DOHH2 (cell line): ENCODE measurements around the gene STEAP3.

ENCODE experiments used
- CTCF ChIP-seq: fragments of 200-600 bp; sonication (generic); IDR thresholded peaks from one replicate; pipeline ENCODE4 v1.5.1; 2014; ENCODE audit warnings: antibody characterized with exemption, mild to moderate bottlenecking, low read depth, low read length; ENCODE audit not compliant: poor library complexity, severe bottlenecking
- EZH2phosphoT487 ChIP-seq: fragments of 200-600 bp; sonication (generic); IDR thresholded peaks from 2 replicates; pipeline ENCODE4 v1.6.1; 2017; ENCODE audit warnings: borderline replicate concordance, mild to moderate bottlenecking, antibody characterized with exemption, low read length, moderate library complexity, mixed read lengths

DNA sequence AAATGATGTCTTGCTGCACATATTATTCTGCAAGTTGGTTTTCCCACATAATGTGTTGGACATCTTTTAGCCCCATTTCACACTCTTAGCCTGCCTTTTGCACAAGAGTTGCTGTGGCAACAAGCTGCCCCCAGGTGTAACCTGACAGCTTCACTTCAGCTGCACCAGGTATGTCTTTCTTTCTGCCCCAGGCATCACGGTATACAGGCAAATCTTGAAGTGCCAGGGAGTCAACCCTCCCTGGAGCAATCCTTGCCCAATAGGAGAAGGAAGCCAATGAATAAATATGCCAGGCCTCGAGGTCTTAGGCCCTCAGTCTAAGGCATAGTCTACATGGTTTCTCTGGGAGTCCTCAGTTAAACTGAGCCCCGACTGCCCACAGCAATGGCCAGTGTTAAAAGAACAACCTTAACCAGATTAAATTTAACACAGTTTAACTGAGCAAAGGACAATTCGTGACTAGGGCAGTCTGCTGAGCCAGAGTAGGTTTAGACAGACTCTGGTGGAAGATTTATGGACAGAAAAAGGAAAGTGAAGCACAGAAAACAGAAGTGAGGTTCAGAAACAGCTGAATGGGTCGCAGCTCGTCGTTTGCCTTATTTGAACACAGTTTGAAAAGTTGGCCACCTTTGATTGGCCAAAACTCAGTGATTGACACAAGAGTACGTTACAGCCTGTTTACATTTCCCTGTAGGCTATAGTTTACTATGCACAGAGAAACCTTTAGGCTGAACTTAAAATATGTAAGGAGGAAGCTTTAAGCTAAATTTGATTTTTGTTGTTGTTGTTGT lies 33.1 kb upstream of the STEAP3 start:
- TF ChIP-seq CTCF = no peak
- no peak for TF ChIP-seq EZH2phosphoT487
